ENCODE measurements around the gene RIC8B.

GRCh38 chr12:106901276-106901675 lies 126.8 kb downstream of the RIC8B start:
- TF ChIP-seq CTCF (conservative IDR thresholded peaks at IDR 0.05; ENCODE audit: low read length) (no peak), EZH2phosphoT487 (IDR thresholded peaks at IDR 0.05; ENCODE audit: borderline replicate concordance) (no peak)
